ENCODE results near the gene GDF11.
"Not testable (repeated sequence)": the region's sequence is repeated elsewhere in the genome, so short reads cannot be mapped to it uniquely, and the experiment has no call there.

GDF11 gene

DNA sequence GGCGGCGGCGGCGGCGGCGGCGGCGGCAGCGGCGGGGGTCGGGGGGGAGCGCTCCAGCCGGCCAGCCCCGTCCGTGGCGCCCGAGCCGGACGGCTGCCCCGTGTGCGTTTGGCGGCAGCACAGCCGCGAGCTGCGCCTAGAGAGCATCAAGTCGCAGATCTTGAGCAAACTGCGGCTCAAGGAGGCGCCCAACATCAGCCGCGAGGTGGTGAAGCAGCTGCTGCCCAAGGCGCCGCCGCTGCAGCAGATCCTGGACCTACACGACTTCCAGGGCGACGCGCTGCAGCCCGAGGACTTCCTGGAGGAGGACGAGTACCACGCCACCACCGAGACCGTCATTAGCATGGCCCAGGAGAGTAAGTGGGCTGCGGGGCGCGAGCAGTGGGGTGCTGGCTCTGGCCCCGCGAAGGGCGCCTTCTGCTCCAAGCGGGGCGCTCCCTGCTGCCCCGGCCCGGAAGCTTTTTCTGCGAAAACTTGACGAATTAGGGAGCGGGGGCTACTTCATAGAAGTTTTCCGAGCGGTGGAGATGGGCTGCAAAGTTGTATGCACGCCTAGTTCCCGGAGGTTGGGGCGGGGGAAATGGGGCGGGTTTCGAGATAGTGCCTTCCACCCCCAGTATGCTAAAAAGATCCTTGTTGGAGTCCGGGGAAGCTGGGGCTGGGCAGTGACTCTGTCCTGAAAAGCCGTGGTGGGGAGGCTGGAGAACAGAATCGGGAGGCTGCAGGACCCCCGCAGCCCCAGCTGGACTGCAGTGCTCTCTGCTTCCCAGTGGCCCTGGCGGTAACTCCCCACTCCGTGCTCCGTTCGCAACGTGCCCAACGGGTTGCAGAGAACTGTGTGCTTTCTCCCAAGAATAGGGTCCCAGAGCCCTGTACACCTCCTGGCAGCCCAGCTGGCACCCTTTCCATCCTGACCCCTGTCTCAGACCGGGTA, 751 bp downstream of the GDF11 start:
- DNase-seq: peak; percentile 71

DNA sequence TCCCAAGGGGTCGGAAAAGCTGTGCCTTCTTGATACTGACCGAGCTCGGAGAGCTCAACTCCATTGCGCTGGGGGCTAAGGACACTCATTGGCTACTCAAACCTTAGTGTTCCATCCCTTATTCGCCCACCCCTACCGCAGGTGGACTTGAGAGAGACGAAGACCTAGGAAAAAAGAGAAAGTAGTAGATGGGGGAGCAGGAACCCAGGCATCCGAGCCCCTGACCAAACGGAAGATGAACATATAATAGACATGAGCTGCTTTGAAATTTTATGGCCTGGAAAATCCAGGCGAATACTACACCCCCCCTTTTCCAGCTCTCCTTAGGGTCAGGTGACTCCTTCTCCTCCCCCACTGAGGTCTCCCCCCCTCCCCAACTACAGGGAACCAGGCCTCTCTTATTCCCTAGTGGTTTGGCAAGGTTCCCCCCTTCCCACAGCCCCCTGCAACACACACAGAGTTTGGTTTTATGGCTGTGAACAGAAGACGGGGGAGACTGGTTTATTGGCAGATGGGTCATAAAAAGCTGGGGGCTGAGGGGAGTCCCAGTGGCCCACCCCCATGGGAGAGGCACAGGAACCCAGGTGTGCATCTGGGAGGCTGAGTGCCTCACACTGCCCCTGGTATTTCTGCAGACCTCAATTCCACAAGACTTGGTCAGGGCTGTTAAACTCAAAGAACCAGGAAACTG, 1.6 kb downstream of the GDF11 start:
- DNase-seq: no peak

DNA sequence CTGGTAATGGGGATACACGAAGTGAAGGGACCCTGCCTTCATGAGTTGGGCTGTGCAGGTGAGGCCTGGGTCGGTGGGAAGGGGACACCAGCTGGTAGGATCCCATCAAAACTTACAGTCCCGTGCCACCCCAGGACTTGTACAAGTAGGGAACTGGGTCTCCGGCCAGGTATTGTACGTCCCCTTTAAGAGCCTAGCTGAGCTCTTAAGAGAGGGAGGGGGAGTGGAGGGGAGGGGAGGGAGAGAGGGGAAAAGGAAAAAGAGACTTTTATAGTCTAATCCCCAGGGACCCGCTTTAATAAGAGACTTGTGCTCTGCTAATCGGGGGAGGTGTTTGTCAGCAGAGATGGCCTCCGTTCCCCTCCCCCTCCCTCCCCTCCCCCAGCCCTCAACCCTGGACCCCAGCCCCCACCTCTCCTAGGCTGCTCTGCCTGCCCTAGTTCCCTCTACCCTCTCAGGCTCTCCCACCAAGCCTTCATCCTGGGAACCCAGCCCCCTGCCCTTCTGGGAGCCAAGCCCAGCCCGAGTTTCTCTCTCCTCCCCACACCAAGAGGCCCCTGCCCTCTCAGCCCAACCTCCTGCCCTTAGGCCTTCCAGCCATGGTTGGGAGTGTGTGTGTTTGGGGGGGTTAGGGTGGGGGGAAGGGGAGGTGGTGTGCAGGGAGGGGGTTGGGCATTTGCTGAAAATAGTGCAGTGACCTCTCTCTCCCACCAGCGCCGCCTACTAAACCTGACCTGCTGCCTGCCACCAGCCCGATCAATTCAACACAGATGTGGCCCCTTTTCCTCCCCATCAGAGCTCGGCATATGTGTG, 2.6 kb downstream of the GDF11 start:
- DNase-seq: no peak

DNA sequence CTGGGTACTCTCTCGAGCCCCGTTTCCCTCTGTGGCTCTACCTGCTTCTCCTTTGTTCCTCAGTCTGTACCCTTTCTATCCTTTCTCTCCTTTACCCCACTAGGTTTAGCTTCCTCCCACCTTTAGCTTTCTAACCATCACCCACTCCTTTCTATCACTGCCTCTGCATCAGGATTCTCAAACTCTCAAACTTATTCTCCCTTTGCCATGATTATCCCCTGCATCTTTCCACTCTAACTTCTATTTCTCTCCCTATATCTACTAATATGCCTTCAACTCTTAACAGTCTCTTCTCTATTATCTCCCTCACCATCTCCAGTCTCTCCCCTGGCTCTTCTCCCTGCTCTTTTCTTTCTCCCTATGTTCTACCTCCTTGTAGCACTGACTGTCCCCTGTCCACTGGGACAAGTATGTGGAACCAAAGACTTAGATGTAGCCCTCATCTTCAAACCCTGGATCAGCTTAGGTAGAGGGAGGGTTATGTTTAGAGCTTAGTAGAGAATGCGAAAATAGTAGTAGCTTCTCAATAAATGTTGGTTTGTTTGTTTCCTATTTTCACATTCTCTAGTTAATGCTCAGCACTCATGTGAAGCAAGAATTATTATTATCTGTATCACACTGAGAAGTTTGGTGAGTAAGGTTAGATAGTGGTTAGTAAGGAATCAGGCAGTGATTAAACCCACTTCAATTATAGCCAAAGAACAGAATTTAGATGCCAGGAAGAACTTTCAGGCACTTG, 3.4 kb downstream of the GDF11 start:
- no peak for DNase-seq

DNA sequence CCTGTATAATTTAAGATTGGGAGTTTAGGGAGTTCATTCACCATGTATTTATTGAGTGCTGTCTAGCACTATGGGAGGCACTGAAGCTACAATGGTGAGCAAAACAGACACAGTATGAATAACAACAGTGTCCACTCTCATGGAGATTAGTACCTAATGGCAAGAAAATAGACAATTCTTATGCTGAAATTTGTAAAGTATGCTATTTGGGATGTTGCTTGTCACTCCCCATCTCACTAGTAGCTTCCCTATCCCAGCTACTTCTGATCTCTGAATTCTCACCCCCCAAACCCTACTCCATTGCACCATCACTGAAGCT, 4.0 kb downstream of the GDF11 start:
- DNase-seq: no peak

DNA sequence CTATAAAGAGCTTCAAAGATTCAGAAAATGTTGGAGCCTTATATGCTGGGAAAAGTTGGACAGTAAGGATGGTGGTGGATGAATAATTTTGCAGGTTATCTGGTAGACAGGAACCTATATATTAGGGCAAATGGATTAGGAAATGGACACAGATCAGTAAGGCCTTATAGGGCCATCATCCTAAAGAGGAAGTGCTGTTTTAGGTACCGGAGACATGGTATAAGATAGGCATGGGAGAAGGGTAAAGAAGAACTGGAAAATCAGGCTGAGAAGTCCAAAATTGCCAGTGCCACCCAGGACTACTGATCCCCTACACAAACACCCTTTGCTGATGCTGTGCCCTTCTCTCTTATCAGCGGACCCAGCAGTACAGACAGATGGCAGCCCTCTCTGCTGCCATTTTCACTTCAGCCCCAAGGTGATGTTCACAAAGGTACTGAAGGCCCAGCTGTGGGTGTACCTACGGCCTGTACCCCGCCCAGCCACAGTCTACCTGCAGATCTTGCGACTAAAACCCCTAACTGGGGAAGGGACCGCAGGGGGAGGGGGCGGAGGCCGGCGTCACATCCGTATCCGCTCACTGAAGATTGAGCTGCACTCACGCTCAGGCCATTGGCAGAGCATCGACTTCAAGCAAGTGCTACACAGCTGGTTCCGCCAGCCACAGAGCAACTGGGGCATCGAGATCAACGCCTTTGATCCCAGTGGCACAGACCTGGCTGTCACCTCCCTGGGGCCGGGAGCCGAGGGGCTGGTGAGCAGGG, 5.5 kb downstream of the GDF11 start:
- no peak for DNase-seq

DNA sequence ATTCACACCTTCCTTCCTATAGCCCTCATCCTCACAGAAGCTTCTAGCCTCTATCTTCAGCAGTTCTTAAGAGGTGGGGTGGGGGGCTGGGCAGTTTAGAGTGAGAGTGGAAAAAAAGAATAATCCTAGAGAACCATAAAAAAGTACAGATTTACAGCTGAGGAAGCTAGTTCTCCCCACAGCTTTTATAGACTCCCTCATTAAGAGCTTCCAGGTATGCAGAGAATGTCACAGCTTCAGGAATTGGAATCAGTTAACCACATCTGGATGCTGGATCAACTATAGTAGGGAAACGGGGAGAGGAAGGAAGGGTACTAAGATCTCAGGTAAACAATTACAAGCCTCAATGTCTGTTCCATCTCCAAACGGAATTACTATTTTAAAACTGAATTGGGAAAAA, 12.3 kb downstream of the GDF11 start:
- DNase-seq: no peak

DNA sequence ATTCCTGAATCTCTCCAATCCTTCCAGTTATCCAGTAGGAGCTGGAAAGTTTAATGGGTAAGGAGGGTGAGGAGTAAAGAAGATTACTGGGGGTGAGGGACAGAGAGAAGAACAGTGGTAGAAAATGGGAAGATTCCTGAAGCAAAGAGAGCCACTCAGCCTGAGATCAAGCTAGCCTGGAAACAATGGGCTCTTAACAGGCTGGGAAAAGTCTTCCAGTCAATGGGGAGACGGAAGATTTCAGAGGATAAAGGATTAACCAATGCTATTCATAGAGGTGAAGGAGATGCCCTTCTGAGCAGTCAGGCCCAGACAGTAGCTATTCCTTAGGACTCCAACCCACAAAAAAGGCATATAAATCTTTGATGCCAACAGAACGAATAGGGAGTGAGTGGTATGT, 14.8 kb downstream of the GDF11 start:
- DNase-seq: no peak

DNA sequence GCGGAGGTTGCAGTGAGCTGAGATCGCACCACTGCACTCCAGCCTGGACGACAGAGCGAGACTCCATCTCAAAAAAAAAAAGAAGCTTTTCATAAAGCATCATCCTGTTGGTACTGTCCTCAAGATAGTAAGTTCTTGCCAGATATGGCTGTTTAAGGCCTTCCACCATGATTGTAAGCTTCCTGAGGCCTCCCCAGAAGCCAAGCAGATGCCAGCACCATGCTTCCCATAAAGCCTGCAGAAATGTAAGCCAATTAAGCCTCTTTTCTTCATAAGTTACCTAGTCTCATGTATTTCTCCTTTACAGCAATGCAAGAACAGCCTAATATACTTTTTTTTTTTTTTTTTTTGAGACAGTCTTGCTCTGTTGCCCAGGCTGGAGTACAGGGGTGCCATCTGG, 15.7 kb downstream of the GDF11 start:
- not testable (repeated sequence) for DNase-seq

DNA sequence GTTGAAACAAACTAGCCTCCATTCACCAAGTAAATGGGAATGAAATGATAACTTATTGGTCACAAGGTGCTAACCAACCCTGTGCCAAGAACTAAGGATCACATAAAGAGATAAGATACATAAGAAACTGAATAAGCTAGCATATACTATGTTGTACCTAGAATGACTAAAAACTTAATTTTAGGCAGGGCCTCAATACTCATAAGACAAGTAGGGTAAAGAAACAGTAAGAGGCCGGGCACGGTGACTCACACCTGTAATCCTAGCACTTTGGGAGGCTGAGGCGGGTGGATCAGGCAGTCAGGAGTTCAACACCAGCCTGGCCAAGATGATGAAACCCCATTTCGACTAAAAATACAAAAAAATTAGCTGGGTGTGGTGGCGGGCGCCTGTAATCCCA, 17.7 kb downstream of the GDF11 start:
- DNase-seq: no peak

DNA sequence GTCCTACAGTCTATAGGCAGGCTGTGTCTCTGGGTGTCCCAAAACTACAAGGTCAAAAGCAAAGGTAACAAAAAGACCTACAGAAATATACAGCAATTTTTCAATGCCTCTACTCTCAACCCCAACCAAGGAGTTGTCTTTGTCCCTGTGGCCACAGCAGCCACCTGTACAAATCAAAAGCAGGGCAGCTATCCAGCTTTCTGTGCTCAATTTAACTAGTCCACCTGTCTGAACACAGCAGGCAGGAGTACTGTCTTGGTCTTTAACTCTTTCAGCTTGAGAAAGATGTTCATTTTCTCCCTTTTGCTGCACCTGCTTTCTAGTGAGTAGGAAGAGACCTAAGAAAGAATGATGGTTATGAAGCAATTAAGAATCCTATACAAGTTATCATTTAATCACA, 19.7 kb downstream of the GDF11 start:
- DNase-seq: no peak

DNA sequence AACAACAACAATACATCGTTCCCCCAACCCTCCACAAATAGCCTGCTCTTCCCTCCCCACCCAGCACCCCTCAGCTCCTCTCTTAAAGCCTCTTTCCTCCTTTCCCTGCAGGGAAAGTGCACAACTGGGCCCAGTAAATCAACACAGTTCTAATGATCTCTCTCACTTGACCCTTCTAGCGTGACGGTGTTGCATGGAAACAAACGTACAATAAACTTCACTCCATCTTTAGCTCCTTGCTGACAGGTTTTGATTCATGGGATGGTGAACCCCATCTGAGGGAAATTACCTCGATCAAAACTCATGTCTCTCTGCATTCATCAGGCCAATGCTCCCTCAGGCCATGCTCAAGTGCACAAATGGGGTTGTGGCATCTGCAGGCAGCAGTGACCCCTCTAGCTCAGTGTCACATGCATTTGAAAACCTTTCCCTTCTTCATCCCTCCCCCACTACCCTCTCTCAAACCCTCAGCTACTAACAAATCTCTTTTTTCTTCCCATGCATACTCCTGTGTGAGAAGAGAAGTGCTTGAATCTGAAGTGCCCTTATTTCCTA, 22.9 kb downstream of the GDF11 start:
- no peak for DNase-seq

DNA sequence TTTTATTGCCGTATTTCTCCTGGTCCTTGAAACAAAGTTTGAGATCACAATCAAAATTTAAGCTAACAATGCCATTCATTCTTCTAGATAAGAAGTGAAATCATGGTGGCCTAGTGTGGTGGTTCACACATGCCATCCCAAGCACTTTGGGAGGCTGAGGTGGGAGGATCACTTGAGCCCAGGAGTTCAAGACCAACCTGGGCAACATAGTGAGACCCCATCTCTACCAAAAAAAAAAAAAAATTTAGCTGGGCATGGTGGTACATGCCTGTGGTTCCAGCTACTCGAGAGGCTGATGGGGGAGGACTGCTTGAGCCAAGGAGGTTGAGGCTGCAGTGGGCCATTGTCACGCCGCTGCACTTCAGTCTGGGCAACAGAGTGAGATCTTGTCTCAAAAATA, 24.2 kb downstream of the GDF11 start:
- no peak for DNase-seq

DNA sequence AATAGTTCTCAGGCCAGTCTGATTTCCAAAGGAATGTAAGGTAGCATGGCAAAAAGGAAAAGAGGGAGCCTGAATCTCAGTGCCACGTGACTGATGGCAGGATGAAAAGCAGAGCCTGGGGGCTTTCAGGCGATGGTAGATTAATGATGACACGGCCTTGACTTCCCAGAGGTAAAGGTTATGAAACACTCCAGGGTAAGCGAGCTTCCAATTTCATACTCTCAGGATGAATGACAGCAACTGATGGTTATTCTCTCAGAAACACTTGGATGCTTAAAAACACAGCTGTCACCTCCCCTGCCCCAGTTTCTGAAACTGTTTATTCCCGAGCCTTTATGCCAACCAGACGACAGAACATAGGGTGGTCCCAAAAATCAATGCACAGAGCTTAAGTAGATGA, 28.8 kb downstream of the GDF11 start:
- DNase-seq: no peak

DNA sequence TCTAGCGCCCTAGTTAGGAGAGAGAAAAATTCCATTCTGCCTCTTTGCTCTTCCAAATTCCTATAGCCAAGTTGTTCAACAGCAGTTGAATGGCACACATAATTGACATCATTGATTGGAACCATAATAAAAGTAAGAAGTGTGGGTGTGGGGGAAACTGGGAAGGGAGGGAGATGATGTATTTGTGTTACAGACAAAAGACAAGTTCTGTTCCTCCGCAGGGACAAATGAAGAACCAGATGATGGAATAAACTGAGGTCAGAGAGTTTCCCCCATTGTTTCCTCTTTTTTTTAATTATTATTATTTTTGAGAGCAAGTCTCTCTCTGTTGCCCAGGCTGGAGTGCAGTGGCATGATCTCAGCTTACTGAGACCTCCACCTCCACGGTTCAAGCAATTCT, 34.9 kb downstream of the GDF11 start:
- DNase-seq: no peak

DNA sequence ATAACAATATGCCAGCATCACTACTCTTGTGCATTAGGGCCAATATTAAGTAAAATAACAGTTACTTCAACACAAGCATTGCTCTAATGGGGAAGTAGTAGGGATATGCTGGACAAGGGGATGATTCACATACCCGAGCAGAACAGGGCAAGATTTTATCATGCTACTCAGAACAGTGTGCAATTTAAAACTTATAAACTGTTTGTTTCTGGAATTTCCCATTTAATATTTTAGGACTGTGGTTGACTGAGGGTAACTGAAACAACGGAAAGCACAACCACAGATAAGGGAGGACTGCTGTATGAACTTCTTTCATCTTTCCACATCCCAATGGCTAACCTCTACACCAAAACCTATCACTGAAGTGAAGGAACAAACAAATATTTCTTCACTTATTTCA, 37.8 kb downstream of the GDF11 start:
- no peak for DNase-seq

DNA sequence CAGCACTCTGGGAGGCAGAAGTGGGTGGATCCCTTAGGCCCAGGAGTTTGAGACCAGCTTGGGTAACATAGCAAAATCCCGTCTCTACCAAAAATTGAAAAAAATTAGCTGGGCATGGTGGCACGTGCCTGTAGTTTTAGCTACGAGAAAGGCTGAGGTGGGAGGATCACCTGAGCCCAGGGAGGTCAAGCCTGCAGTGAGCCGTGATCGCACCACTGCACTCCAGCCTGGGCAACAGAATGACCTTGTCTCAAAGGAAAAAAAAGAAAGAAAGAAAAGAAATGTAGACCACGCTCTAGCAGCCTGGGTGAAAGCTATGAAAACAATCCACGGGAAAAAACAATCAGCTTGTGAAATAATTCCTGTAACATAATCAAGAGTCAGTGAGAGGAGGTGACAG, 45.6 kb downstream of the GDF11 start:
- no peak for DNase-seq

DNA sequence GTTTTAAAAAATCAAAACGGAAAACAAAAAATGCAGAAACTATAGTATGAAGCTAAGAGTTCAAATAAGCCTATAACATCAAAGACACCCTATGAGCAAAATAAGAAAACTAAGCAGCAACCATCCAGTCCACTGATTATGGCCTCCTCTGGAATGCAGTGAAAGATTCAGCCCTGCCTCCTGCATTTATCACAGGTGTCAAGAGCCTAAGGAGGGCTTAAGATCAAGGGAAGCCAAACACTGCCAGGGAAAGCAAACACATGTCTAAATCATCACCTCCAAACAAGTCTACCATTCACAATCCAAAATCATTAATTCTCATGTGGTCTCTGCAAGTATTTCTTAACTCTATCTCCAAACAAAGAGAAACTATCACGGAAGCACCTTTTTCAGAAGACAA, 46.2 kb downstream of the GDF11 start:
- DNase-seq: no peak

DNA sequence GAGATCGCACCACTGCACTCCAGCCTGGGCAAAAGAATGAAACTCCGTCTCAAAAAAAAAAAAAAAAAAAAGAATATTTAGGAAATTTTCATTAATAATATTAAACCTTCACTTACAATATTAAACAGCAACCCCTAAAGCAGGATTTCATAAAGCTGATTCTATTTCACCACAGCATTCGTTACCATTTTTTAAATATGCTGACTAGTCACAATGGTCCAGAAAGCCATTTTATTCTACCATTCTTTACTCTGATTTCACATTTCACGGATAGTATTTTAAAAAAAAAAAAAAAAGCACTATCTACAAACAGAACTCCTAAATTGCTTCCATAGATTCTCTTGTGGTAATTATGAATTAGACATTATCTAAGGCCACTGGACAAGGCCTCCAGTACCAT, 47.0 kb downstream of the GDF11 start:
- DNase-seq: no peak

DNA sequence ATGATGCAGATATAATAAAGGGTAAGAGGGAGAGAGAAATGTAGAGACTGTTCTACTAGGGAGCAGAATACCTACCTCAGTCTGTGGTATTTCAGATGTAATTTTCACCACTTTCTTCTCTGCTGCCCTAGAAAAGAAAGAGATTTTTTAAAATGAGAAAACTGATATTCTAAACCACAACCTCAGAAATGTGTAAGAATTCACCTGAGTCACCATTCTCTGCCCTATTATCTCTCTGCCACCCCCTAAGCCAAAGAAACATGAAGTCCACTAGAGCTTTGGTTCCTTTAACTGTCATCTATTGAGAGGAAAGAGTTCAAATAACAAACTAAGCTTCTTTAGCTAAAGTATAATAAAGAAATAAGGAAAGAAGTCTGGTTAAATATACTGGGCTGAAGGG, 53.0 kb downstream of the GDF11 start:
- DNase-seq: no peak

DNA sequence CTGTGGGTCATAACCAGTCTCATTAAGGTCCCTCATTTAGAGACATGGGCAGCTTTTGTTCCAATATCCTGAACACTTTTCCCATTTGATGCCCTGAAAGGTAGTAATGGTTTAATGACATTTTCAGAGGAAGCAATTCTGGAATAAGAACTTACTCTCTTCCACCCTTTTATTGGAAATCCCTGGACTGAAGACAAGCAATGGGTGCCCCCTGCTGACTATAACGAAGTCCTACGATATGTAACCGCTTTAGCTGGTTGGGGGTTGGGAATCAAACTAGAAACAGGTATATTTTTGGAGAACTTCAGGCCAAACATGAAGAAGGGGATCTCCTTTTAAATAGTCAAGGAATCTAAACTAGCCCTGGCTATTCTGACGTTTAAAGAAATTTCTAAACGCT, 54.1 kb downstream of the GDF11 start:
- no peak for DNase-seq

DNA sequence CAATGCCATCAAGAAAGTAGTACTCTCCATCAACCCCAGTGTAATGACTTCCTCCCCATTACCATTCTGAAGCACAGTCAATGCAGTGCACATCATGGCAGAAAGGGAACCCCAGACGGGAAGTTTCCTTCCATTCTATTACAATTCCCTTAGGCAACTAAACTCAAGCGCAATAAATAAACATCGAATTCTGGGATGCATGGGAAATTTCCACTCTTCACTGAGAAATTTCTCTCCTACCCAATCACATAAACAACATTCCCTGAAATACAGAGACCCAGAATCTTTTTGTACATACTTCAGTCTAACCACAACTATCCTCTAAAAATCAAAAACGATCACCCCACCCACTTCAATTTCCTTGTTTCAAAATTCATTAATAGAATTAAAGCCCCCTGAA, 54.6 kb downstream of the GDF11 start:
- no peak for DNase-seq

Data from activated T-cell treated with anti-CD3 and anti-CD28 coated beads, Interleukin-2, amount 50 U/mL, for 1 hour (primary cell).